Endothelial cell of umbilical vein (primary cell): ENCODE data around the gene VDAC2.

Experiments used
- EZH2 ChIP-seq: IDR thresholded peaks from 2 replicates; pipeline ENCODE4 v1.6.1; 2012; ENCODE audit warnings: borderline replicate concordance, low read depth, mild to moderate bottlenecking, moderate library complexity, low read length, inconsistent platforms; ENCODE audit not compliant: severe bottlenecking
- FOS ChIP-seq: IDR thresholded peaks from 2 replicates; pipeline ENCODE4 v1.6.1; 2011; ENCODE audit warnings: mild to moderate bottlenecking, low read length, moderate library complexity, borderline replicate concordance; ENCODE audit not compliant: insufficient read depth
- POLR2A ChIP-seq: IDR thresholded peaks from 2 replicates; pipeline ENCODE4 v1.6.1; 2012; ENCODE audit warnings: low read depth, mild to moderate bottlenecking, control low read depth, low read length
- POLR2AphosphoS5 ChIP-seq: IDR thresholded peaks from 2 replicates; pipeline ENCODE4 v1.6.1; 2012; ENCODE audit warnings: low read depth, mild to moderate bottlenecking, control low read depth, low read length, moderate library complexity; ENCODE audit not compliant: insufficient read depth
- TF ChIP-seq, protein P1 (sequence below), 2 donors: IDR thresholded peaks; 1 replicate in 1 of 2; 2 replicates in 1 of 2; pipeline ENCODE4 v1.5.1; 2011; ENCODE audit warnings: low read length in 2 of 2, mild to moderate bottlenecking in 2 of 2, moderate library complexity in 2 of 2, control low read depth in 1 of 2, inconsistent platforms in 1 of 2, low read depth in 1 of 2; ENCODE audit not compliant: insufficient read depth in 1 of 2; ENCODE audit errors: extremely low read depth in 1 of 2
- TF ChIP-seq, protein P2 (sequence below): IDR thresholded peaks from 2 replicates; pipeline ENCODE4 v1.6.1; 2011; ENCODE audit not compliant: insufficient read depth, insufficient read length

DNA sequence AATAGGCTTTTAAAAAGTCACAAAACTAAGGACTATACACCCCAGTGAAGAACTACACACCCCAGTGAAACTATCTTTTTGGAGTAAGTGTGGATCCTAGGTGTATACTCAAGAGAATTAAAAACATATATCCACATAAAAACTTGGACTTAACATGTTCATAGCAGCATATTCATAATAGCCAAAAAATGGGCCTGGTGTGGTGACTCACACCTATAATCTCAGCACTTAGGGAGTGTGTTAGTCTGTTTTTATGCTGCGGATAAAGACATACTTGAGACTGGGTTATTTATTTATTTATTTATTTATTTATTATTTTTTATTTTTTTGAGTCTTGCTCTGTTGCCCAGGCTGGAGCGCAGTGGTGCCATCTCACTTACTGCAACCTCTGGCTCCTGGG lies 44.1 kb downstream of the VDAC2 start:
- TF ChIP-seq, protein P1, sequence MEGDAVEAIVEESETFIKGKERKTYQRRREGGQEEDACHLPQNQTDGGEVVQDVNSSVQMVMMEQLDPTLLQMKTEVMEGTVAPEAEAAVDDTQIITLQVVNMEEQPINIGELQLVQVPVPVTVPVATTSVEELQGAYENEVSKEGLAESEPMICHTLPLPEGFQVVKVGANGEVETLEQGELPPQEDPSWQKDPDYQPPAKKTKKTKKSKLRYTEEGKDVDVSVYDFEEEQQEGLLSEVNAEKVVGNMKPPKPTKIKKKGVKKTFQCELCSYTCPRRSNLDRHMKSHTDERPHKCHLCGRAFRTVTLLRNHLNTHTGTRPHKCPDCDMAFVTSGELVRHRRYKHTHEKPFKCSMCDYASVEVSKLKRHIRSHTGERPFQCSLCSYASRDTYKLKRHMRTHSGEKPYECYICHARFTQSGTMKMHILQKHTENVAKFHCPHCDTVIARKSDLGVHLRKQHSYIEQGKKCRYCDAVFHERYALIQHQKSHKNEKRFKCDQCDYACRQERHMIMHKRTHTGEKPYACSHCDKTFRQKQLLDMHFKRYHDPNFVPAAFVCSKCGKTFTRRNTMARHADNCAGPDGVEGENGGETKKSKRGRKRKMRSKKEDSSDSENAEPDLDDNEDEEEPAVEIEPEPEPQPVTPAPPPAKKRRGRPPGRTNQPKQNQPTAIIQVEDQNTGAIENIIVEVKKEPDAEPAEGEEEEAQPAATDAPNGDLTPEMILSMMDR (IDR thresholded peaks at IDR 0.05; ENCODE audit: extremely low read depth in 1 of 2, insufficient read depth in 1 of 2, low read depth in 1 of 2, low read length in 2 of 2), result no peak
- TF ChIP-seq FOS (no peak), POLR2A (no peak), POLR2AphosphoS5 (no peak), EZH2 (no peak)
- TF ChIP-seq, protein P2, sequence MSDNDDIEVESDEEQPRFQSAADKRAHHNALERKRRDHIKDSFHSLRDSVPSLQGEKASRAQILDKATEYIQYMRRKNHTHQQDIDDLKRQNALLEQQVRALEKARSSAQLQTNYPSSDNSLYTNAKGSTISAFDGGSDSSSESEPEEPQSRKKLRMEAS, result no peak
